Astrocyte (in vitro differentiated cells and primary cell): Measurements from ENCODE around the gene SMIM26. TPM values are rescaled to one million over a fixed set of nuclear protein-coding genes. Genes with fewer than 3 reads are reported as not detected.

ENCODE experiments used
- DNase-seq: peaks from one replicate; pipeline ENCODE4 v3.0.0-alpha.2; 2010; ENCODE audit warnings: low read depth
- FAIRE-seq: peaks from 2 replicates; lab custom pipeline; 2011; peaks lifted over from hg19 to GRCh38; lab: Jason Lieb, UNC
- H2AFZ ChIP-seq: 2 replicates; pipeline ENCODE4 v1.6.0; 2012; ENCODE audit warnings: low read depth, low read length, inconsistent platforms
- H3K27ac ChIP-seq: 2 replicates; pipeline ENCODE4 v1.5.1; 2011; ENCODE audit warnings: low read depth, low read length, inconsistent platforms
- H3K27me3 ChIP-seq: 2 replicates; pipeline ENCODE4 v1.6.0; 2011; ENCODE audit warnings: low read length, inconsistent platforms; ENCODE audit not compliant: insufficient read depth
- H3K36me3 ChIP-seq: 2 replicates; pipeline ENCODE4 v1.5.1; 2011; ENCODE audit warnings: low read length, inconsistent platforms; ENCODE audit not compliant: insufficient read depth
- H3K4me1 ChIP-seq: 2 replicates; pipeline ENCODE4 v1.5.1; 2011; ENCODE audit warnings: low read length, inconsistent platforms; ENCODE audit not compliant: insufficient read depth
- H3K4me2 ChIP-seq: 2 replicates; pipeline ENCODE4 v1.6.0; 2012; ENCODE audit warnings: low read length, inconsistent platforms
- H3K4me3 ChIP-seq: 2 replicates; pipeline ENCODE4 v1.5.1; 2011; ENCODE audit warnings: low read depth, mild to moderate bottlenecking, low read length, inconsistent platforms; ENCODE audit not compliant: insufficient read depth
- H3K79me2 ChIP-seq: 2 replicates; pipeline ENCODE4 v1.6.0; 2012; ENCODE audit warnings: mild to moderate bottlenecking, low read length, inconsistent platforms; ENCODE audit not compliant: insufficient read depth
- H3K9ac ChIP-seq: 2 replicates; pipeline ENCODE4 v1.6.0; 2012; ENCODE audit warnings: mild to moderate bottlenecking, low read length, inconsistent platforms
- H3K9me3 ChIP-seq: 2 replicates; pipeline ENCODE4 v1.5.1; 2012; ENCODE audit warnings: low read depth, mild to moderate bottlenecking, low read length, inconsistent platforms; ENCODE audit not compliant: insufficient read depth
- H4K20me1 ChIP-seq: 2 replicates; pipeline ENCODE4 v1.6.0; 2012; ENCODE audit warnings: low read length, inconsistent platforms; ENCODE audit not compliant: insufficient read depth
- H3K27ac Mint-ChIP-seq: one replicate; pipeline ENCODE4 v1.8.0; 2021; ENCODE audit warnings: mild to moderate bottlenecking, mixed read lengths; ENCODE audit not compliant: unreplicated experiment
- H3K27me3 Mint-ChIP-seq: one replicate; pipeline ENCODE4 v1.8.0; 2021; ENCODE audit warnings: low read depth, mixed read lengths; ENCODE audit not compliant: unreplicated experiment
- H3K36me3 Mint-ChIP-seq: one replicate; pipeline ENCODE4 v1.8.0; 2021; ENCODE audit warnings: low read depth, mixed read lengths; ENCODE audit not compliant: unreplicated experiment
- H3K4me1 Mint-ChIP-seq: one replicate; pipeline ENCODE4 v1.8.0; 2021; ENCODE audit warnings: low read depth, mixed read lengths; ENCODE audit not compliant: unreplicated experiment
- H3K4me3 Mint-ChIP-seq: one replicate; pipeline ENCODE4 v1.8.0; 2021; ENCODE audit warnings: mild to moderate bottlenecking, moderate library complexity, mixed read lengths; ENCODE audit not compliant: unreplicated experiment
- H3K9me3 Mint-ChIP-seq: one replicate; pipeline ENCODE4 v1.8.0; 2021; ENCODE audit warnings: mild to moderate bottlenecking, mixed read lengths; ENCODE audit not compliant: unreplicated experiment
- EZH2 ChIP-seq: IDR thresholded peaks from 2 replicates; pipeline ENCODE4 v1.6.1; 2012; ENCODE audit warnings: mild to moderate bottlenecking, low read length, inconsistent platforms; ENCODE audit not compliant: insufficient read depth
- total RNA-seq: library from RNA; stranded (reverse); gene quantifications from 2 replicates; pipeline ENCODE4 v1.2.1, GENCODE V29; 2021
- TF ChIP-seq, protein P1 (sequence below): IDR thresholded peaks from 2 replicates; pipeline ENCODE4 v1.5.1; 2011; ENCODE audit warnings: low read depth, mild to moderate bottlenecking, inconsistent platforms, low read length, moderate library complexity; ENCODE audit not compliant: insufficient read depth

The SMIM26 gene
- total RNA-seq, 1 donor from 2014 or later: 56.9 TPM

DNA sequence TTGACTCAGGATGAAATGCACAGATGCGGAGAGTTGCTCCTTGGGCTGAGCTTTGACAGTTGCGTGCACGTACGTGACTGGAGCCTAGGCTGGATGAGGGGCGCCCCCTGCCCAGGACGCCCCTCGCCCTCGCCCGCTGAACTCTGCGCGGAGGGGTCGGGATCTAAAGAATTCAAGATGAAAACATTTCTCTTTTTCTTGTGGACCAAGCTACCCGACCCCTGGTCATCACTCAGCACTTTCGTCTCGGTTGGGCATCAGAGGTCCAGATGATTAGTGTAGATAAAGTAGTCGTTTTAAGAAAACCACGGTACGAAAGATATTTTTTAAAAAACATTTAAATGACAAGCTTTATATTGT, 21.3 kb downstream of the SMIM26 start:
- FAIRE-seq: no peak
- peak overlapping the region; percentile 86 for H3K27ac Mint-ChIP-seq
- peak overlapping the region; percentile 62 for H3K27ac ChIP-seq

DNA sequence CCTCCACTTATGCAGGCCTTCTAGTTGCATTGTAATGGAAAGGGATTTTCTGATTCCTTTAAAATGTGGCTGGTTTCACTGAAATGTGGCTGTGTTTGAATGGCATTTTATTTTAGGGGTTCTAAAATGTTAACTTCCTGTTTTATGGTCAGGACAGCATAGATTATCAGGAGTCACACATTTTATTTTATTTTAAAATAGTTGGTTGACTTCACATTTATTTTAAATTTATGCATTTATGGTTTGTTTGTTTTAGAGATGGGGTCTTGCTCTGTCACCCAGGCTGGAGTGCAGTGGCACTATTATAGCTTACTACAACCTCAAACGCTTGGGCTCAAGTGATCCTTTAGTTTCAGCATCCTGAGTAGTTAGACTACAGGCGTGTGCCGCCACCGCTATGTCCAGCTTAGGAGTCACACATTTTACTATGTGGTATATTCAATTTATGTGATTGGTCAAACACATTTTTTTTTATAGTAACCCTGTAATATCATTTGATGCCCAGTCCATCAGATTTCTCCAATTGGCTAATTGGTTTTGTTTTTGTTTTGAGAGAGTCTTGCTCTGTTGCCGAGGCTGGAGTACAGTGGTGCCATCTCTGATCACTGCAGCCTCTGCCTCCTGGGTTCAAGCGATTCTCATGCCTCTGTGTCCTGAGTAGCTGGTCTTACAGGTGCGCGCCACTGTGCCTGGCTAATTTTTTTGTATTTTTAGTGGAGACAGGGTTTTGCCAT, 22.9 kb downstream of the SMIM26 start:
- Histone ChIP-seq H3K36me3 (peaks cover 3% of the 10 kb centered on the region), H3K79me2 (peaks cover 50% of the 10 kb centered on the region), H3K9ac (no peak overlapping the region), H3K4me2 (no peak overlapping the region), H3K4me3 (no peak overlapping the region), H3K27ac (no peak overlapping the region), H3K9me3 (no peaks in the 10 kb centered on the region), H4K20me1 (peaks cover 4% of the 10 kb centered on the region), H3K27me3 (no peaks in the 10 kb centered on the region), H2AFZ (no peak overlapping the region), H3K4me1 (peaks cover 6% of the 10 kb centered on the region)
- H3K27me3 Mint-ChIP-seq: no peaks in the 10 kb centered on the region
- no peaks in the 10 kb centered on the region for H3K9me3 Mint-ChIP-seq
- H3K4me1 Mint-ChIP-seq: peaks cover 3% of the 10 kb centered on the region
- no peaks in the 10 kb centered on the region for H3K36me3 Mint-ChIP-seq
- peak overlapping the region; percentile 66 for H3K4me3 Mint-ChIP-seq
- TF ChIP-seq EZH2: no peak
- TF ChIP-seq, protein P1, sequence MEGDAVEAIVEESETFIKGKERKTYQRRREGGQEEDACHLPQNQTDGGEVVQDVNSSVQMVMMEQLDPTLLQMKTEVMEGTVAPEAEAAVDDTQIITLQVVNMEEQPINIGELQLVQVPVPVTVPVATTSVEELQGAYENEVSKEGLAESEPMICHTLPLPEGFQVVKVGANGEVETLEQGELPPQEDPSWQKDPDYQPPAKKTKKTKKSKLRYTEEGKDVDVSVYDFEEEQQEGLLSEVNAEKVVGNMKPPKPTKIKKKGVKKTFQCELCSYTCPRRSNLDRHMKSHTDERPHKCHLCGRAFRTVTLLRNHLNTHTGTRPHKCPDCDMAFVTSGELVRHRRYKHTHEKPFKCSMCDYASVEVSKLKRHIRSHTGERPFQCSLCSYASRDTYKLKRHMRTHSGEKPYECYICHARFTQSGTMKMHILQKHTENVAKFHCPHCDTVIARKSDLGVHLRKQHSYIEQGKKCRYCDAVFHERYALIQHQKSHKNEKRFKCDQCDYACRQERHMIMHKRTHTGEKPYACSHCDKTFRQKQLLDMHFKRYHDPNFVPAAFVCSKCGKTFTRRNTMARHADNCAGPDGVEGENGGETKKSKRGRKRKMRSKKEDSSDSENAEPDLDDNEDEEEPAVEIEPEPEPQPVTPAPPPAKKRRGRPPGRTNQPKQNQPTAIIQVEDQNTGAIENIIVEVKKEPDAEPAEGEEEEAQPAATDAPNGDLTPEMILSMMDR: no peak
- DNase-seq (no peak), FAIRE-seq (no peak)
- no peak overlapping the region for H3K27ac Mint-ChIP-seq

More for the DNA sequence above, 21.3 kb downstream of the SMIM26 start:
- Mint-ChIP-seq H3K27me3 (no peaks in the 10 kb centered on the region), H3K36me3 (no peaks in the 10 kb centered on the region), H3K4me3 (peak overlapping the region; percentile 95), H3K4me1 (peaks cover 4% of the 10 kb centered on the region), H3K9me3 (no peaks in the 10 kb centered on the region)
- H3K9me3 ChIP-seq: no peaks in the 10 kb centered on the region
- H2AFZ ChIP-seq: peak overlapping the region; percentile 88
- H3K79me2 ChIP-seq: peaks cover 44% of the 10 kb centered on the region
- no peak for DNase-seq
- H3K4me3 ChIP-seq: peak overlapping the region; percentile 92
- H4K20me1 ChIP-seq: peaks cover 4% of the 10 kb centered on the region
- TF ChIP-seq EZH2: no peak
- TF ChIP-seq, protein P1: no peak
- H3K4me1 ChIP-seq: peaks cover 6% of the 10 kb centered on the region
- H3K4me2 ChIP-seq: peak overlapping the region; percentile 95
- no peaks in the 10 kb centered on the region for H3K27me3 ChIP-seq
- H3K36me3 ChIP-seq: no peaks in the 10 kb centered on the region
- H3K9ac ChIP-seq: peak overlapping the region; percentile 84

DNA sequence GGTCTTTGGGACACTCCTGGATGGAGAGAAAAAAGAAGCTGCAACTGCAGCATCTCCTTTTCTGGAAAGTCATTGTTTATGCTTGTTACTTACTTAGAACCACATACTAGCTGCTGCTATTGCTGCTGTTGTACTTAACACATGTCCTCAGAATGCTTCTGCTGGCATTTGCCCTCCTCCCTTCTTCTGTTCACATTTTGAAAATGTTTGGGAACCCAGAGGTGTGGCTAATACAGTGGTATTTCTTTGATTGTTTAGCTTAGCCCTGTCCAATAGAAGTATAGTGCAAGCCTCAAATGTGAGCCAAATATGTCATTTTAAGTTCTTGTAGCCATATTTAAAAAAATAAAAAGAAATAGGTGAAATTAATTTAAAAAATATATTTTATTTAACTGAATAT, 29.0 kb downstream of the SMIM26 start:
- TF ChIP-seq, protein P1: no peak
- no peak for TF ChIP-seq EZH2
- Histone ChIP-seq H3K27me3 (no peaks in the 10 kb centered on the region), H2AFZ (no peak overlapping the region), H3K9ac (no peak overlapping the region), H3K4me3 (no peak overlapping the region), H3K4me2 (no peak overlapping the region), H3K9me3 (no peaks in the 10 kb centered on the region), H3K27ac (no peak overlapping the region), H3K79me2 (peaks cover 21% of the 10 kb centered on the region), H3K36me3 (peaks cover 11% of the 10 kb centered on the region), H3K4me1 (no peaks in the 10 kb centered on the region), H4K20me1 (peaks cover 5% of the 10 kb centered on the region)
- Mint-ChIP-seq H3K27ac (no peak overlapping the region), H3K4me1 (no peaks in the 10 kb centered on the region), H3K9me3 (no peaks in the 10 kb centered on the region), H3K36me3 (peaks cover 9% of the 10 kb centered on the region), H3K27me3 (no peaks in the 10 kb centered on the region), H3K4me3 (no peak overlapping the region)
- FAIRE-seq: no peak
- DNase-seq: no peak
